ENCODE results near the gene APOL3.
"Not testable (repeated sequence)": the region's sequence is repeated elsewhere in the genome, so short reads cannot be mapped to it uniquely, and the experiment has no call there.

Gene APOL3

DNA sequence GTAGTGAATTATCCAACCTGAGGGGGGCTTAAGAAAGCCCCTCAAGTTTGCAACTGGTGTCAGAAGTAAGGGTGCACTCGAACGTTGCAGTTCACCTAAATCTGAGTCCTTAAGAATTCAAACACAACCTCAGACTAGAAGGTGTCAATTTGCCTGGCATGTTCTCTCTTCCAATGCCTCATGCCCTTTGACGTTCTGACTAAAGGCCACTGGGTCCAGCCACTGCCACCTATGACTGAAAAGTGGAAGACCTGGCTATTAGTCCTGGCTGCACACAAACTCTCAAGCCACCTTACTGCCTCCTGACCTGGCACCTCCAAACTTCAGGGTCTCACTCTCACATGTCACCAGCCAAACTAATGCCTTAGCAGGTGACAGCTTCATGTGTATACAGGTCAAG is 33.0 kb upstream of the APOL3 start:
- in situ Hi-C loops (cut with MboI; ENCODE audit: low sequenced_read_pairs): no loop called here

DNA sequence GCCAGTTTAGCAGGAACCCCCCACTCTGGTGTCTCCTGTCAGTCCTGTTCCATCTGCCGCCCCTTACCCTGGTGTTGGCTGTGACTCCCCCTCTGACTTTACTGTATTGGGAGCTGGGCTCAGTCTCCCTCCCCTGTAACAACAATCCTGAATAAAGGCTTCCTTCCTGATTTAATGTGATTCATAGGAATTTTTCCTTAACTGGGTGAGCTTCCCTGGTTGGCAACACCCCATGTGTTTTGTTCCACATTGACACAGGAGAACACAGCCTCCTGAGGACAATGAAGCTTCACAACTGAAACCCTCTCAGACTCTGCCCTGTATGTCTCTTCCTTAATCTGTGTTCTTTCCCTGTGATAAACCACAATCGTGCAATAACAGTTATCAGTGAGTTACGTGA is 32.6 kb upstream of the APOL3 start:
- in situ Hi-C loops (cut with MboI; ENCODE audit: low sequenced_read_pairs): no loop called here

DNA sequence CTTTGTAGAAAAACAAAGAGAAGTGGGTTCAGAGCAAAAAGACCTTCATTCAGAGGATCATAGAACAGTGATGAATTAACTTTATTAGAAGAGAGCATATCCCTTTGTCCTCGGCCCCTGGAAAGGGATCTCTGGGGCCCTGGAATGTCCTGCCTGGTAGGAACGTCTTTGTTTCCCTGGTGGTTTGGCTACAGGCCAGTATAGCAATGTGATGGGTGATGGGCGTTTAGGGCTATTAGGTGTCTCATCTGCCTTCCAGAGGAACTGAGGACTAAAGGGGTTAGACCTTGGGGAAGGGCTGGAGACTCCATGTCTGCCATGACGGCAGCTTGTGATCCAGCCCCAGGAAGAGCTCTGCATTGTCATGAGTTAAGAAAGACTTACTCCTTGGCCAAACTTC is 32.0 kb upstream of the APOL3 start:
- in situ Hi-C loops (cut with MboI; ENCODE audit: low sequenced_read_pairs): no loop called here

DNA sequence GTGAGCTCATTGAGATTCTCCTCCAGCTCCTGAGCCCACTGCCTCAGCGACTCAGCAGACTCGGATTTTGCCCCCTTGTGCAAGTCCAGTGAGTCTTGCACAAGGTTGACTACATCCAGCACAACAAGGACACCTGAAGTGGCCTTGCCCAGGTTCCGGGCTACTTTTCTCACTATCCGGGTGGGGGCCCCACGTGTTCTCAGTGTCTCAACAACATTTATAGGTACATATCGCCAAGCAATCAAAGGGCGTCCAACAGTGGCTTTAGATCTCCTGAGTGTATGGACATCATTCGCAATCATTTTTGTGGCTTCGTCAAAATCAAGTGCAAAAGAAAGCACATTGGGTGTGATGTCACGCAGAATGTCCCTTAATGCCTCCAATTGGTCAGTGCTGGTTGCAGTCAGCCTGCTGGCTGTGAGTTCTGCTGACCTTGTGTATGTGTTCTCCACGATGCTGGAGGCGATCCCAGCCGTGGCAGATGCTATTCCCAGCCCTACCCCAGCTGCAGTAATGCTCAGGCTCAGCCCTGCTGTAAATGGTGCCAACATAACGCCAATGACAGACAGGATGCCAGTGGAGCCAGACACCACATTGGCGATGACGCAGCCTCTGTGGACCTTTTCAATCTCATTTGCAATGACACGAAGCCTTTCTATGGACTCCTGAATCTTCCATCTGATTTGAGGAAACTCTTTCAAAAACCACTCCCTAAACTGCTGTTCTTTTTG is 30.7 kb upstream of the APOL3 start:
- in situ Hi-C loops (cut with MboI; ENCODE audit: low sequenced_read_pairs): no loop called here

DNA sequence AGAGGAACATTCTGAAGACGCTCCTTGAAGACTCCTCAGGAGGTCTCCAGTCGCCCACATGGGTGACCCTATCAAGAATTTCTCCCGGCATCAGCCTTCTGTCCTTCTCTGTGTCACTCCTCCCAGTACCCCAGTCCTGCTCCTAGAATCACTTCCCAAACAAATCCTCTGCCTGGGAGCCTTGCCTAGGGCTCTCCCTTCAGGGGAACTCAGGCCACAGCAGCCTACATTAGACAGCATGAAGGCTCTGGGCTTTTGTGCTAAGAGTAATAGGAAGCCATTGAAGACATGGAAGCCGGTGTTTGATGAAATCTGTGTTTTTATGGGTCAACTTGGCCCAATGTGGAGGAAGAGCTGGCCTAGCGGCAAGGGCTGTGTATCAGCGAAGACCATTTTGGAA is 27.3 kb upstream of the APOL3 start:
- in situ Hi-C loops (cut with MboI; ENCODE audit: low sequenced_read_pairs): not testable (repeated sequence)

DNA sequence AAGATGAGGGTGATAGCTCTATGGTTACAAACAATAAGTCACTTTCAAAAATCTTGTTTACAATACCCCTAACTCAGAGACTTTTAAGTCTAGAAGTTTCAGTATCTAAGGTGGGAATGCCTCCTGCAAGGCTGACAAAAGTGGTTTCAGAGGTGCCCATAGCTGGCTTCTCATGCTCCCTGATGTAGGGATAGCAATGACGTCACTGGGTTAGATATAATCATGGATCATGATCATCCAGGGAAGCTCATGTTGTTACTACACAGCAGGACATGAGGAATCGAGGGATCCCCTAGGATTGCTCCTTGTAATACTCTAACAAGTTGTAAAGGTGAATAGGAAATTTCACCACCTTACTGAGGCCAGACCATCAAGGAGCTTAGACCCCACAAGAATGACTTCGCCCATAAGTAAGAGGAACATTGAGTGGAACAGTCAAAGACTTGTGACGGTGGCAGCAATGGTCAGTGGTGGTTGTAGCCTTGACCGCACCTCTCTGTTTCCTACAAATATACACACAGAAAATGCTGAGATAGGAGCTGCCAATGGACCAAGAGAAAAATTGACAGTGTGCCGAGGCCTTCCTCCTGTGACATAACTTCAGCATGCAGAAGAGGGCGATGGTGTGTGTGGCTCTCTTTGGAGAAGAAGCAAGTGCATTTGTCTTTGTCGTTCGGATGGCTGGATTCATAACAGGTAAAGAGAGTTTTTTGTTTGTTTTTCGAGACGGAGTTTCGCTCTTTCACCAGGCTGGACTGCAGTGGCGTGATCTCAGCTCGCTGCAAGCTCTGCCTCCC is 25.5 kb upstream of the APOL3 start:
- in situ Hi-C loops (cut with MboI; ENCODE audit: low sequenced_read_pairs): no loop called here

DNA sequence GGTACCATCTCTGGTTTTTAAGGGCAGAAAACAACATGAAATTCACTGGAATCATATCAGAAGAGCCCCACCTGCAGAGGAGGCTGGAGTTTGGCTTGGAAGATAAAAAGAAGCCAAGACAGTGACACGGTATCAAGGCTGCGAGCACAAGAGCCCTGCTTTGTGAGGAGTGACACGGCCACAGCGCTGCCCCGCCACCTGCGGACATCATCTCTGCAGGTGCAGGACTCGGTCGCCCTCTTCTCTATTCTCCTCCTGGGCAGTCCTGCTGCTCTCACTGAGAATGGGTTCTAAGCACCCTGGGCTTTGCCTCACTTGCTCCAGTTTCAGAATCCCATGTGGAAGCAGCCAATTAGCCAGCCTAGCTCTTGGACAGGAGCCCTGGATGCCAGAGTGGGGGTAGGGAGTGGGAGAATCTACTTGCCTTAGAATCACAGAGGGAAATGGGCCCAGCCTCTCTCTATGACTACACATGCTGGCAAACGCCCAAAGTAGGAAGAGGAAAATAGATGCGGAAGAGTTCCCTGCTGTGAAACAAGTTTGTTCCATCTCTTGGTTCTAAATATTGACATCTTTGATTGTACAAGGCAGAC is 24.0 kb upstream of the APOL3 start:
- in situ Hi-C loops (cut with MboI; ENCODE audit: low sequenced_read_pairs): no loop called here

DNA sequence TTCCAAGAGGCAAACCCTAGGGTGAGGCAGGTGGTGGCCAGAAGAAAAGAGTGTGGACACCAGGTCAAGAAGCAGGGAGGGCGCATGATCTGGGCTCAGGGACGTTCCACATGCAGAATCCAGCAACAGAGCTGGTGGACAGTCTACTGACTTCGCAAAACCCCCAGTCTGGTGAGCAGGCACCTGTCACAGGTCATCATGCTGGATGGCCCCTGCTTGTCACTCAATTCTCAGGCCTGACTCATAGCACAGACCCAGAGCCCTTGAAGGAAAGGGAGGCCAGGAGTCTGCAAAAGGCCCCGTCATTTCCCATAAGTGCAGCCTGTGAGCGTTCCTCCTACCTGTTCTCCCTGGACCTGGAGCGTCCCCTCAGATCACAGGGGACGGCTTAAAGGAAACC is 22.9 kb upstream of the APOL3 start:
- in situ Hi-C loops (cut with MboI; ENCODE audit: low sequenced_read_pairs): no loop called here

DNA sequence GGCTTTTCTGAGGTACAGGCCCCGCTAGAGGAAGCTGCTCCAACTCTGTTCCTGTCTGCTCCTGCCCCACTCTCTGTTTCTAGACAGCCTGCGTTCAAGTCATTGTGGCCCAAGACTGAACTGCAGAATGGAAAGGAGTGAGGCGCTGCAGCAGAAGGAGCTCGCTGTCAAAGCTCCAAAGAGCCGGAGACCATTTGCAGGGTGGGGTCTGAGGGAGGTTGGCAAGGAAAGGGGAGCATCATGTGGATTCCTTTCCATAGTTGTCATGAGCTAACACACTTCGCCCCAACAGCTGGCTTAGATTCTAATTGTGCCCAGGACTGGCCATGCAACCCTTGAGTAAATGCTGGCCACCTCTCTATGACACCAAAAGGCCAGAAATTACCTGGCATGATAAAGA is 22.3 kb upstream of the APOL3 start:
- in situ Hi-C loops (cut with MboI; ENCODE audit: low sequenced_read_pairs): no loop called here

DNA sequence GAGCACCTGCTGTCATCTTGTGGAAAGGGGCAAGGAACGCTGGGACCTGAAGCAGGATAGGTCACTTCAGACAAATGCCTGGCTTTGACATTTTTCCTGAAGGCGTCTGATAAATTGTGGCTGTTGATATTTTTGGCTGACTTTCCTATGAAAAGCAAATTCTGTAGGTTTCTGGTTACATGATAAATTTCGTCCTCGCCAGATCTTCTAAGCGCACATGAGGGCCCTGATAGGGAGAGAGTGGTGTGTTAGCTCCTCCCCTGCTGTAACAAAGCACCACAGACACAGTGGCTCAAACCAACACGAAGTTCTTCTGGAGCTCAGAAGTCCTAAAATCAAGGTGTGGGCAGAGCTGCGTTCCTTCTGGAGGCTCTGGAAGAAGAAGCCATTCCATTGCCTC is 21.5 kb upstream of the APOL3 start:
- in situ Hi-C loops (cut with MboI; ENCODE audit: low sequenced_read_pairs): no loop called here

DNA sequence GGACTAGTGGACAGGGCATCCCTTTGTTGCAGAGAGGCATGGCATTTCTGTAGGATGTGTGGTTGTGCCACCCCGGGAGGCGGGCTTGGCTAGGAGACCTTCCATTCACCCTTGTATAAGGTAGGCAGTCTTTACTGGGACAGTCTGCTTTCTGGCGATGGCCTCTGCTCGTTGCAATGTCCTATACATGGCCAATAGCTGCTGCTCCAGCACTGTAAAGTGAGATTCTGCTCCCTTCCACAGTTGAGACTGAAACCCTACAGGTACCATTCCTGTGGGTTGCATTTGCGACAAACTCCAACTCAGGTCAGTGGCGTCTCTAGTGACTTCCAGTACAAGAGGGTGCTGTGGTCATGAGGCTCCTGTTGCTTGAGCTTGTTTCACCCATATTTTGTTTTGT is 20.4 kb upstream of the APOL3 start:
- in situ Hi-C loops (cut with MboI; ENCODE audit: low sequenced_read_pairs): no loop called here

DNA sequence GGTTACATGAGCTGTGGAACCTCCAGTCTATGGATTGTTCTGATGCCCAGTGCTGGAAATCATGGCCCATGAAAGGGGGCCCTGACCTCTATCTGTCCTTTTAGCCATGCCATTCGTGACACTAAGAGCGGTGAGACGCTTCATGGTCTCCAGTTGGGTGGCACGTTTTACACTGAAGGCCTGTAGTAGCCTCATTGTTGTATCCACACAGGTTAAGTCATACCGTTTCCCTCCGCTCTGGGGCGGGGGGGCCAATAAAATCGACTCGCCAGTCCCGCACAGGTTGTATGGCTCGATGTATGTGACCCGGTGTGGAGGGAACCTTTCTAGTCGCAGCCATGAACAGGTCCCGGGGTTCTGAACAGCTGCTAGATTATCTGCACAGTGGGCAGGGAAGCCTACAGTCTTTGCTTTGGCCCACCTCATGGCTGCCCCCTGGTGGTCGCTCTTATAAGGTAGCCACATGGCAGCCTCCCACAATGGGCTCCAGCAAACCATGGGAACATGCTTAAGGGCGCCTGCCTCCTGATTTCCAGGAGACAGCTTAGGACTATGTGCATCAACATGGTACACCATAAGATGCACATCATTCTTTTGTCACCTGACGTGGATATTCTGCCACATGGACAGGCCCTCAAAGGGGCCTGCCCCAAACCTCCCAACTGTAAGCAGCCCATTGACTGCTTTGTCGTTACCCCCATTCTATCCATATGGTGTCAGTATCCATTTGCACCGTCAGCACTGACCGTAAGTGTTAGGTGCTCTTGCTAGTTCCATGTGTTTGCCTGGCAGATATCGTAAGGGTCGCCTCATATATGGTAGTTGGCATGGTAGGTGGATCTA is 19.7 kb upstream of the APOL3 start:
- in situ Hi-C loops (cut with MboI; ENCODE audit: low sequenced_read_pairs): no loop called here

DNA sequence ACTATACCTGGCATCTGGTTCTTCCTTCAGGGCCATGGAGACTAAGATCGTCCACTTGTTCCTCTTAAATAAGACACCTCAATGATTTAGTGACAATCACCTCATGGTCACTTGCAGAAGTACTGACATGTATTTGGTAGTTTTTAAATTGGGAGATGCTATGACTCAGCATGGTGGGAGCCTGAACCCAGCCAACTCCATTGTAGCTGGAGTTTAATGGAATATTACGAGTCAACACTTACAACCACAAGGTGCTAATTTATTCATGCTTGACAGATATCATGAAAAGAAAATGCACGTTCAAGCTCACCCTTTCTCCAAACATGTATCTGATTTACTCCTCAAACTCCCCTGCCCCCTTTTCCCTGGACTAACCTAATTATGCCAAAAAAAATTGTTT is 16.6 kb upstream of the APOL3 start:
- in situ Hi-C loops (cut with MboI; ENCODE audit: low sequenced_read_pairs): no loop called here

DNA sequence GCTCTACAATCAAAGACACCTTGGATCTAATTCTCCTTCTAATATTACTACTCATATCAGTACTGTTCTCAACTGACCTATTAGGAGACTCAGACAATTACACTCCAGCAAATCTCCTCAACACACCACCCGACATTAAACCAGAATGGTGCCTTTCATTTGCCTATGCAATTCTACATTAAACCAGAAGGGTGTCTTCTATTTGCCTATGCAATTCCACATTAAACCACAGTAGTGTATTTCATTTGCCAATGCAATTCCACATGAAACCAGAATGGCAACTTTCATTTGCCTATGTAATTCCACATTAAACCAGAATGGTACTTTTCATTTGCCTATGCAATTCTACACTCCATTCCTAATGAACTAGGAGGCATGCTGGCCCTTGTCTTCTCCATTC is 15.3 kb upstream of the APOL3 start:
- in situ Hi-C loops (cut with MboI; ENCODE audit: low sequenced_read_pairs): no loop called here

DNA sequence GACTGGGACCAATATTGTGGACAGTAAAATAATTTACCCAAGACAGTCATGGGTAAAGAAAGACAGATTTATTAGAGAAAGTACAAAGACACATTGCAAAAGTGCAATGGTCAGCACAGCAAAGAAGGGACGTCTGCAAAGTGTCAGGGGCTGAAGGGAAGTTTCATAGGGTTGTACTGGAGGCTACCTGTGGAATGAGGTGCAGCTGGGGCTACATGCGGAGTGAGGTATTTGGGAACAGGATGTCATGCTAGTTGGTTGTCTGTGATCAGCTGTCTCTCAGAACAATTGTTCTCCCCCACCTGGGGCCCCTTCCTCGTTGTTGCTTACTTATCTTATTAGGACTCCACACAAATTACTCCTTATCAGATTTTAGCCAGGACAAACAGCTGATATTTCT is 11.4 kb upstream of the APOL3 start:
- in situ Hi-C loops (cut with MboI; ENCODE audit: low sequenced_read_pairs): no loop called here

DNA sequence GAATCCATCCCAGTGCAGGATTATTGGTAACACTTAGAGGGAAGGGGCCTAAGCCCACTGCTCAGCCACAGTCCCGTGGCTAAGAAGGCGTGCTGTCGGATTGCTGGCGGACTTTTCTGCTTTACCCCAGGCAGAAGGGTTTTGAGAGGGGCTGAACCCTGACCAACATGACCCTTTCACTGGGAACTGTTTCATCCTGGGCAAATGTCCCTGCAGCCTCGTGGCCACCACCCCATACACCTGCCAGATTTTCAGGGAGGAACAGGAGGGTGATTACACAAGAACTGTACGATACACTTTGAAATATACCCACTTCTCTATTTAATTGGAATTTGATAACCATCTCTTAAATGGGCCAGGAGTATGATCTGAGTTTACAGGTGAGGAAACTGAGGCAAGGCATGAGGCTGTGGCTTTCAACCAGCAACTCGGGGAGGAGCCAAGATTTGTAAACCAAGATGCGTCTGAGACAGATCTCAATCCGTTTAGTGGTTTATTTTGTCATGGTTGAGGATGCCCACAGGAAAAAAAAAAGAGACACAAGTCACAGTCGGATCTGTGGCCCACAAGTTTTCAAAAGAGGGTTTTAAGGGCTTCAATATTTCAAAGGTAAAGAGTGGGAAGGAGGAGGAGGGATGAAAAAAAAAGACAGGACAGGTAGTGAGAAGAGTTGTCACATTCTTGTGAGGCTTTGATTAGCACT is 6.1 kb upstream of the APOL3 start:
- in situ Hi-C loops (cut with MboI; ENCODE audit: low sequenced_read_pairs): no loop called here

DNA sequence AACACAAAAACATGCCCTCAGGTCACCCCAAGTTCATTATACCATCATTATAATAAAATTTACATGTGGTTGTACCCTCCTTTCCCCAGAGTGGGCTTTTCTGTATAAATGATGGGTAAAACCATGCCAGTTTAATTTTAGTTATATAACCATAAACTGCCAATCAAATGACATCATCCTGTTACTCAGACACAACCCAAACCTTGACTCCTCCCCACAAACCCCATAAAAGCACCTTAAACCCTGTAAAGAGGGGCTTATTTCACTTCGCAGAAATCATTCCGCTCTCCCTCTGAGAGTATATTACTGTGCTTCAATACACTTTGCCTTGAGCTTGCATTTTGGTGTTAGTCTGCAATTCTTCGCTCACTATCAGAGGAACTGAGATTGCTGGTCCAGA is 5.5 kb upstream of the APOL3 start:
- in situ Hi-C loops (cut with MboI; ENCODE audit: low sequenced_read_pairs): no loop called here

DNA sequence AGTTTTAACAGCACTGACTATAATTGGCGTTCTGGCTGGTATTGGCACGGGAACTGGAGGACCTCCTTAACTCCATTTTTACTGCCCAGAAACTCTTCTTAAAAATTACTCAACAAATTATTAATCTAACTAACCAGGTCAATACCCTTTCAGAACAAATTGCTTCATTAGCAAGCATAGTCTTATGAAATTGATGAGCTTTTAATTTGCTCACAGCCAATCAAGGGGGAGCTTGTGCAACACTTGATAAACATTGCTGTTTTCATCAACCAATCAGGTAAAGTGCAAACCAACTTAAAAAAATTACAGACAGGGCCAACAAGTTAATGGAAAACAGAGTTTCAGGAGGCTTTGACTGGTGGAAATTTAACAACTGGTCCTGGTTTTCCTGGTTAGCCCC is 4.6 kb upstream of the APOL3 start:
- in situ Hi-C loops (cut with MboI; ENCODE audit: low sequenced_read_pairs): no loop called here

DNA sequence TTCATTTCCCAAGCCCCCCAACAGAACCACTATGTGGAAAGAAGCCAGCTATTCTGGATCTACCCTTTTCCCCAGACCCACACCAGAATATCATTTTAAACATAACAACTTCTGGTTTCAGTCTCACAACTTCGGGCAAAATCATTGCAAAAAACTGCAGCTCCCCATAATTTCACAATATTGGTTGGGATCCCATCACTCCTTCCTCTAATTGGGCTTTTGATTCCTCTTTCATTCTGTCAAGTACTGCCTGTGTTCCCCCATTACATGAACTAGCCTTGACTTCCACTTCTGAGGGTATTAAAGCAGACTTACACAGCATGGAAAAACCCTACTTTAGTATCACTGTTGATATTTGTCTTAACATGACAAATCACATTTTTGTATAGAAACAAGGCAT is 4.1 kb upstream of the APOL3 start:
- in situ Hi-C loops (cut with MboI; ENCODE audit: low sequenced_read_pairs): no loop called here

DNA sequence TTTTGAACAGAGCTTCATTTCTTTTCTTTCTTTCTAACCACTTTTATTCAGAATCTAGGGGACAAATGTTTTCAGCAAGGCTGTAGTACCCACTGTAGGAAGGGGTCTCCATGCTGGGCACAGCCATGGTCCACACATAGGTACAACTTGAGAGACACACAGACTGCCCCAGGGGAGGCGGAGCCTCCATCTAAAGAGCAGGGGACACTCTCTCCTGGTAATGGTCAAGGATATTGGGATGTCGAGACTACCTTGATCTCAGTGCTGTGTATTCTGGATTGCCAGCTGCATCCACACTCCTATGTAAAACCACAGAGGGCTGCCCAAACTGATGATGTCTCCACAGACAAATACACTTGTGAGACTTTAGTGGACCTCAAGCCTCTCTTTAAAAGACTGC is 2.9 kb upstream of the APOL3 start:
- in situ Hi-C loops (cut with MboI; ENCODE audit: low sequenced_read_pairs): no loop called here

Data from HL-60/S4 treated with retinoic acid at 250 ng/mL for 4 days and 3 days (cell line).